Chondrocyte (in vitro differentiated cells): ENCODE data around the gene TSPAN11. TPM values are rescaled to one million over a fixed set of nuclear protein-coding genes. Genes with fewer than 3 reads are reported as not detected.

Experiments used
- DNase-seq: peaks from one replicate; pipeline ENCODE4 v3.0.0; 2021; ENCODE audit warnings: mixed read lengths, low spot score
- H3K27ac Mint-ChIP-seq: one replicate; pipeline ENCODE4 v1.8.0; 2021; ENCODE audit warnings: mild to moderate bottlenecking, moderate library complexity, mixed read lengths; ENCODE audit not compliant: unreplicated experiment
- H3K27me3 Mint-ChIP-seq: 2 replicates; pipeline ENCODE4 v1.8.0; 2021; ENCODE audit warnings: low read depth, mixed read lengths
- H3K36me3 Mint-ChIP-seq: 2 replicates; pipeline ENCODE4 v1.8.0; 2021; ENCODE audit warnings: low read depth, mixed read lengths
- H3K4me1 Mint-ChIP-seq: 2 replicates; pipeline ENCODE4 v1.8.0; 2021; ENCODE audit warnings: low read depth, mild to moderate bottlenecking, mixed read lengths
- H3K4me3 Mint-ChIP-seq: one replicate; pipeline ENCODE4 v1.8.0; 2021; ENCODE audit warnings: mild to moderate bottlenecking, moderate library complexity, mixed read lengths; ENCODE audit not compliant: unreplicated experiment
- H3K9me3 Mint-ChIP-seq: 2 replicates; pipeline ENCODE4 v1.8.0; 2021; ENCODE audit warnings: low read depth, mixed read lengths
- CTCF ChIP-seq: fragments of 200-600 bp; sonication (generic); IDR thresholded peaks from 2 replicates; pipeline ENCODE4 v1.5.0; 2021; ENCODE audit warnings: antibody characterized with exemption, mild to moderate bottlenecking, moderate library complexity
- total RNA-seq: library from RNA; stranded (reverse); gene quantifications from 3 replicates; pipeline ENCODE4 v1.2.1, GENCODE V29; 2021

The TSPAN11 gene
- total RNA-seq, 1 donor from 2014 or later = 0.95 TPM

DNA sequence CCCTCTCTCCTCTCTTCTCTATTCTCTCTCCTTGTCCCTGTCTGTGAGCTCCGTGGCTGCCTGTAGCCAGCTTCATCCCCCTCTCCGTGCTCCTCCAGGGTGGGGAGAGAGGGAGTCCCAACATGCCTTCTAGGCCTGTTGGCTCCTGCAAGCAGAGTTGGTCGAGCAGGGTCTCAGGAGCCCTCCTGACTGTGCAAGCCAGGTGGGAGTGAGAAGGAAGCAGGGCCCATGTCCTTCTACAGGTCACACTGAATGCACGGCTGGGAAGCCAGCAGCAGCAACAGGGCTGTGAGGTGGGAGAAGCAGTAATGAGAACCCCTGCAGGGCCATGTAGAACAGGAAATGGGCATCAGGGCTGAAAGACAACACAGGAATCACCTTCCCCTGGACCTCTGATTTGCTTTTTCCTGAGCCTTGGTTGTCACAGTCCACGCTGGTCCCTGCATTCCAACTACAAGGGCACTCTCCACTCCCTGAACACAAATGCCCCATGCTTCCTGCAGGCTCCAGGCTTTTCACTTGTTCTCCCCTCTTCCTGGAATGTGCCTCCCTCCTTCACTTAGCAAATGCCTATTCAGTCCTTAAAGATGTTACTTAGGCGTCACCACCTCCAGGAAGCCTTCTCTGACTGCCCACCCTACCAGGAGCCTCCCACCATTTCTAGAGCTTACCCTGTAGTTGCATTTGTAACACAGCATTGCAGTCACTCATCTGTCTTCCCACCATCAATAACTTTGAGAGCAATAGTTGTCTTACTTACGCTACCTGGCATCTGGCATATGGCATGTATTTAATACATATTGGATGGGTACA lies 51.2 kb downstream of the TSPAN11 start:
- peaks cover 28% of the 10 kb centered on the region for H3K27me3 Mint-ChIP-seq
- no peak for DNase-seq
- H3K27ac Mint-ChIP-seq = no peak overlapping the region
- no peaks in the 10 kb centered on the region for H3K9me3 Mint-ChIP-seq
- TF ChIP-seq CTCF = no peak
- H3K4me3 Mint-ChIP-seq = no peak overlapping the region
- peaks cover 3% of the 10 kb centered on the region for H3K4me1 Mint-ChIP-seq
- H3K36me3 Mint-ChIP-seq = no peaks in the 10 kb centered on the region

DNA sequence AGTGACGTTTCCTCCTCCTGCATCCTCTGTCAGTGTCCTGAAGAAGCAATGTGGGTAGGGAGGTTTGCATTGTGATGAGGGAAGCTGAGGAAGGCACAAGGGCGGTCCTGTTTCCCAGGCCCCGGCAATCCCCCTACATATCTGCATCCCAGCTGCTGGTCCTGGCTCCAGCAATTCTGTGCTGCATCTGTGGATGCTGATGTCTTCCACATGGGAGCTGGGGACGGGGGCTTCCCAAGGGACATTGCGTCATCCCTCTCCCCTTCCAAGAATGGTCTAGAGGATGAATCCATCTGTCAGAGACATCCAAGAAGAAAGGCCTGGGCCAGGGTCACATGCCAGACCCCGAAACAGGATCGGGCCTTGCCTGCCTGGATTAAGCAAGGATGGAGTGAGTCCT lies 52.1 kb downstream of the TSPAN11 start:
- no peaks in the 10 kb centered on the region for H3K9me3 Mint-ChIP-seq
- H3K4me1 Mint-ChIP-seq = peaks cover 3% of the 10 kb centered on the region
- no peak for TF ChIP-seq CTCF
- H3K27me3 Mint-ChIP-seq = peaks cover 24% of the 10 kb centered on the region
- no peak overlapping the region for H3K4me3 Mint-ChIP-seq
- no peaks in the 10 kb centered on the region for H3K36me3 Mint-ChIP-seq
- no peak overlapping the region for H3K27ac Mint-ChIP-seq
- DNase-seq = no peak

- TF ChIP-seq CTCF = no peak
- H3K9me3 Mint-ChIP-seq = no peaks in the 10 kb centered on the region
- H3K27ac Mint-ChIP-seq = no peak overlapping the region
- H3K4me3 Mint-ChIP-seq = no peak overlapping the region
- H3K36me3 Mint-ChIP-seq = no peaks in the 10 kb centered on the region
- peaks cover 16% of the 10 kb centered on the region for H3K27me3 Mint-ChIP-seq
- H3K4me1 Mint-ChIP-seq = peaks cover 3% of the 10 kb centered on the region
- DNase-seq = peak; percentile 61
These were observed 53.1 kb downstream of the TSPAN11 start for GRCh38 chr12:30979371-30980259.

- no peak overlapping the region for H3K4me3 Mint-ChIP-seq
- H3K4me1 Mint-ChIP-seq = peaks cover 3% of the 10 kb centered on the region
- DNase-seq = no peak
- no peak for TF ChIP-seq CTCF
- no peaks in the 10 kb centered on the region for H3K36me3 Mint-ChIP-seq
- H3K27ac Mint-ChIP-seq = no peak overlapping the region
- H3K27me3 Mint-ChIP-seq = peaks cover 9% of the 10 kb centered on the region
- H3K9me3 Mint-ChIP-seq = no peaks in the 10 kb centered on the region
These were observed 54.6 kb downstream of the TSPAN11 start for GRCh38 chr12:30980955-30981662.

GRCh38 chr12:30982413-30982812 lies 55.9 kb downstream of the TSPAN11 start:
- Mint-ChIP-seq H3K27ac (no peak overlapping the region), H3K27me3 (peaks cover 8% of the 10 kb centered on the region), H3K9me3 (no peaks in the 10 kb centered on the region), H3K36me3 (no peaks in the 10 kb centered on the region), H3K4me1 (peaks cover 3% of the 10 kb centered on the region), H3K4me3 (no peak overlapping the region)
- no peak for DNase-seq
- no peak for TF ChIP-seq CTCF
